NCI-H748 (cell line): ENCODE measurements around the gene NFIX.

ENCODE experiments used
- DNase-seq: peaks from one replicate; lab custom pipeline; 2025; ENCODE audit not compliant: unreplicated experiment; lab: John Stamatoyannopoulos, UW

The NFIX gene

GRCh38 chr19:13089857-13090507 is 94.7 kb downstream of the NFIX start:
- DNase-seq = no peak

DNA sequence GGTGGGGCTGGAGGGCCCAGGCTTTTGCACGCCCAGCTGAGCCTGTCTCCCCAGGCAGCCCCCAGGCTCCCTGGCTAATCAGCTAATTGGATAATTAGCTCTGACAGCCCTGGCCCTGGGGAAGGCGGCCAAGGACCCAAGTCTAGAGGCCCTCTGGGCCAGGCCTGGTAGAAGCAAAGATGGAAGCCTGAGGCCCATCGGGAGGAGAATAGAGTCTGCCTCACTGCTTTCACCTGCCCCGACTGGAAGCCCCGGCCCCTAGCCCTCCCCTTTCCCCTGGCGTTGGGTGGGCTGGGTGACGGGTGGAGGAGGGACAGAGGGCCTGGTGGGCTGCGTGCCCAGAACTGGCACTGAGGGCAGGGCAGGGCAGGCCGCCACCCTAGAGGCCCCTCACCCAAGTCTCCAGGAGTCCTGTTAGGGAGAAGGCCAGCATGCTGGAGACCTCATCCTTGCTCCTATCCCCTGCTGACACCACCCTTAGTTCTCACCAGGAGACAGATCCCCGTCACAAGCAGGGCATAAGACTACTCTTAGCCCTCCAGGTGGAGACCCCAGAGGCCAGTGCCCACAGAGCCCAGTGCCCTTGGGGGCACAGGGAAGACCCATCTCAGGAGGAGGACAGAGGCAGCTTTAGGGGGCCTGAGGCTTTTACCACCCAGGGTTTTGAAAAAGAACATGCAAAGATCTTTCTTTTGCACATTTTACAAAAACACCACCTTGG is 95.4 kb downstream of the NFIX start:
- DNase-seq = no peak

- DNase-seq = no peak
These were observed 96.3 kb downstream of the NFIX start for GRCh38 chr19:13091400-13092157.

DNA sequence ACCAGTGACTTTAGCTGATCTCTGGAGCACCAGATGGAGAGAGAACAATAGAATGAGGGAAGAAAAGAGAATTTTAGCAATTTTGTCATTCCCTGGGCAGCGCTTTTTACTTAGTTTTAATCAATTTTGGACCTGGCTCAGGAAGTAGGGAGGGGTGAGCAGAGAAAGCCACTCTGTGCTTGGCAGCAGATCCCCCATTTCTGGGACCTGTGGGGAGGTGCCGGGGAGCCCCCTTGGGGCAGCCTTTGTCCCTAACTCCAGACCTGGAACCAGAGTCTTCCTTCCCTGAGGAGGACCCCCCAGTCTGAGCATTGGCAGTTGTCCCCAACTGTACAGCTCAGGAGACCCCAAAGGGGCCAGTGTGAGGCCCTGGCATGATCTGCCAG is 96.9 kb downstream of the NFIX start:
- no peak for DNase-seq

DNA sequence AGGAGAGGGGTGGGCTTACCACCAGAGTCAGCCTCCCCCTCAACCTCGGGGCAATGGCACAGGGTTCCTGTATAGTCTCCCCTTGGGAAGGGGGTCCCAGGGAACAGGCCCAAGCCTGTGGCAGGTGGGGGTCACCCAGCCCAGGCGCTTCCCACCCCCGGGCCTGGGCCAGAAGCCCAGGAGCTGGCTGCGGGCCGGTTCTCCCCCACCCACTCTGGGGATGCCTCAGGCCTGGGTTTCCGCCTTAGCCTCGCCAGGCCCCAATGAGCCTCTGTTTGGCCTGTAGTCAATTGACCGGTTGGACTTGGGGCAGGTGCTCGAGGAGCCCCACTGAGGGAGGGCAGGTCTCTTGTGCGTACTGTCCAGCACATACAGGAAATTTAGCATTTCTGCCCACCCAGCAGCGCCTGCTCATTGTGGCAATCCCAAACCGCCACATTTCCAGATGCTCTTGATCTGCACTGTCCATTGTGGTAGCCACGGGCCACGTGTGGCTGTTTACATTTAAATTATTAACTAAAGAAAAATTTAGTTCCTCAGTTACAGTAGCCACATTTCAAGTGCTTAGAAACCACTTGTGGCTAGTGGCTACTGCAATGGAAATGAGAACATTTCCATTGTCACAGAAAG is 97.4 kb downstream of the NFIX start:
- no peak for DNase-seq

GRCh38 chr19:13093407-13094105 is 98.3 kb downstream of the NFIX start:
- peak; percentile 70 for DNase-seq

- DNase-seq = no peak
These were observed 98.8 kb downstream of the NFIX start for GRCh38 chr19:13094106-13094504.

GRCh38 chr19:13094771-13095392 is 99.6 kb downstream of the NFIX start:
- DNase-seq = no peak

GRCh38 chr19:13095393-13095784 is 100.1 kb downstream of the NFIX start:
- no peak for DNase-seq

DNA sequence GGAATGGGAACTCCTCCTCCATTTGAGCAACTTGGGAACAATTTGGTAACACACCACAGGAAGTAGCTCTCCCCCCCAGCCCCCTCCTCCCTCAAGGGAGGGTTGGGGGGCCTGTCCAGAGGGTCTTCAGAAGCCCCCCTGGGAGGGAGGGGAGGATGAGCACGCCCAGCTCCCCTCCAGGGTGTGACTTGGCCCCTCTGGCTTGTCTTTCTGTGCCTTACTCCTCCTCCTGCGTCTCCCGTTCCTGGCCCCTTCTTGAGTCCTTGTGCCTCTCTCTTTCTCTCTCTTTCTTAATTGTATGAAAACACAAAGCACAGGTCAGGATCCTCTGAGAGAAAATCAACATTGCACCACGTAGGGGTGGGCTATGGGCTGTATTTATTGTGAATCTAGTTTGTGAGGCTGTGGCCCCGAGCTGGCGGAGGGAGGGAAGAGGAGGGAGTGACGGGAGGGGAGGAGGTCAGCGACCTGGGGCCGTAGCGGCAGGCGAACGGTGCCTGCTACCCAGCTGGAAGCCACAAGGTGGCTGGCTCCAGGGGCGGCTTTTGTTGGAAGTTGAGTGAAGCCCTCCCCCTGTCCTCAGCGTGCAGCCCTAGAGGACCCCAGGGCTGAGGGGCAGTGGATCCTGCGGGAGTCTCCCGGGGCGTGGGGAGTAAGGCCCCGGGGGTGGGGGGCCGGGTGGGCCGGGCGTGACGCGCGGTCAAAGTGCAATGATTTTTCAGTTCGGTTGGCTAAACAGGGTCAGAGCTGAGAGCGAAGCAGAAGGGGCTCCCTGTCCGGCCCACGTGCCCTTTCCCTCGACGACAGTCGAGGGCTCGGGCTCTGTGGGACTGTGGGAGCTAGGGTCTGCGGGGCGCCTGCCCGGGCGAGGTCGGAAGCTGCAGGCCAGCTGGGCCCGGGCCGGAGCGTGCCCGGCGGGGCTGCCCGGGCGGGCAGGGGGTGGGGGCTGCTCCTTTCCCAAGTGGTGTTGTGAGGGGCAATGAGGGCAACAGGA is 101.0 kb downstream of the NFIX start:
- DNase-seq = no peak

DNA sequence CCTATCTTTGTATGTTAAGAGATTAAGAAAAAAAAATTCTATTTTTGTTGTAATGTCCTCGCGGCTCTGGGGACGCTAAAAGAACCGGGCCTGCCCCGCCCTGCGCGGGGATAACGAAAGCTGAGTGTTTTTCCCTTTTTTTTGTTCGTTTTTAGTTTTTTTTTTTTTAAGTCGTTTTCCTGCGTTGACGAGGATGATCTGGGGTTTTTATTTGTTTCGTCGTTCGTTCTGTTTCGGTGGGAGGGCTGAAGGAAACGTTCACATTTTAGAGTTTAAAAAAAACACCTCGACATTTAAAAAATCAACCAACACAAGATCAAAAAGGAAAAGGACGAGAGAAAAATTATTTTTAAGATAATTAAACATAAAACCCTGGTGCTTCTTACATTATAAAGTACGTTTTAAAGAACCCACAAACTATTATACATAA is 101.8 kb downstream of the NFIX start:
- no peak for DNase-seq

GRCh38 chr19:13097463-13098258 is 102.4 kb downstream of the NFIX start:
- DNase-seq = no peak

GRCh38 chr19:13098277-13099072 is 103.2 kb downstream of the NFIX start:
- DNase-seq = peak; percentile 31

DNA sequence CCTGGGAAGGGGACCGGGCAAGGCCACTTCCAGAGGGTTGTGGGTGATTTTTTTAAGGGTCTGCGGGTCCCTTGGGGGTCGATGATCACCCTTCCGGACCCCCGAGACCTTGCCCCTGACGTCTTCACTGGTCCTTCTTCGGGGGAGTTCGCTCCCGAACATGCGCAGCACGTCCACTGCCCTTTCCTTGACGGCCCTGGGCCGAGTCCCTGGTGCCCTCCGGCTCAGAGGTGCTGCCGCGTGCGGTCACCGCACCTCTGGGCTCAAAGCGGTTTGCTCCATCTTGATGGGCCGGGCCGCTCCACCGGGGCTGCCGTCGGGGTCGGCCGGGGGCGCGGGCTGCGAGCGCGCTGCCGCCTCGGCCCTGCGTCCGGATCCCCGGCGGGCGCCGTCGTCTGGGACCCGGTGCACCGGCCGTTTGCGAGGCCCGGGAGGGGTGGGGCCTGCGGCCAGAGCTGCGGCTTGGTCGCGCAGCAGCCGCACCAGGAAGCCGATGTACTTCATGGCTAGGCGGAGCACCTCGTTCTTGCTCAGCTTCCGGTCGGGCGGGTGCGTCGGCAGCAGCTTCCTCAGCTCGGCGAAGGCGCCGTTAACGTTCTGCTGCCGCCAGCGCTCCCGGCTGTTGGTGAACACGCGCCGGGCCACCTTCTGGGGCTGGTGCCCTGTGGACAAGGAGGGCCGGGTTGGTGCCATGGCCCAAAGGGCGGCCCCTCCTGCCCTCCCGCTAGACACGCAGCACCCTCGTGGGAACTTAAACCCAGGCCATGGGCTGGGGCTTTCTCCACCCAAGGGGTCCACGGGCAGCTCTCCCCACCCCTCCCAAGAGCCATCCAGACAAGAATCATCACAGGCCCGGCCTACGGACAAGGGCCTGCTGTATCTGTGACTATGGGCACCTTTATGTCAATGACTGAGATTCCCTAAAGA is 104.1 kb downstream of the NFIX start:
- peak; percentile 68 for DNase-seq

DNA sequence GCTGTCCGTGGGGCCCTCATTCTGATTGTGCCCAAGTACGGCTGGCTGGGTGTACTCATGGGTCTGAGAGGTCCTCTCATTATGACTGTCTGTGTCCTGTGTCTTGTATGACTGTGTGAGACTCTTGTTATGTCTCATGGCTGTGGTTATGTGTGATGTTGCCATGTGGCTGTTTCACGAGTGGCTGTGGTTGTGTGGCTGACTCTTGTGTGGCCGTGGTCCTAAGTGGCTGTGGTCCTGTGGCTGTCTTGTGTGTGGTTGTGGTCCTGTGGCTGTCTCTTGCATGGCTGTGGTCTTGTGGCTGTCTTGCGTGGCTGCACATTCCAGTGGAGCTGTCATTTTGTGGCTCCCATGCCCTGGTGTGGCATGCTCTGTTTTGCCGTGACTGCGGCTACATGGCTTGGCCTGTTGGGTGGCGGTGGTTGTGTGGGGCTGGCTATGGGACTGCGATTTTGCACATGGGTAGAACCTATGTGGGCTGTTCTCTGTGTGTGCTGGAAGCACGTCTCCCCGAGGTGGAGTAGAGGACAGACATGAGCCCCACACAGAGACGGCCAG is 104.8 kb downstream of the NFIX start:
- no peak for DNase-seq

- no peak for DNase-seq
These were observed 105.7 kb downstream of the NFIX start for GRCh38 chr19:13100841-13101589.
